ENCODE results near the gene PNMA6A.

DNA sequence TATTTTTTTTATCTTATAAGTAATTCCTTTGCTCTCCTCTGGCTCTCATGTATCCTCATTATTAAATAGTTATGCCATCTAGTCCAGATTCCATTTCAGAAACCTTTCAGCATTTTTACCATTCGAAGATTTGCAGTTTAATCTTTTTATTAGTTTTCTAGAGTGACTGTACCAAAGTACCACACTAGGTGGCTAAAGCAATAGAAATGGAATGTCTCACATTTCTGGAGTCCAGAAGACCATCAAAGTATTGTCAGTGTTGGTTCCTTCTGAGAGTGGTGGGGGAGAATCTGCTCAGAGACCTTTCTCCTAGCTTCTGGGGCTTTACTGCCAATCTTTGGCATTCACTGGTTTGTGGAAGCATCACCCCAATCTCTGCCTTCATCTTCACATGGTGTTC lies 19.7 kb upstream of the PNMA6A start:
- TF ChIP-seq SMC3 (IDR thresholded peaks at IDR 0.05; ENCODE audit: low read depth, low read length) = no peak
- TF ChIP-seq, protein P1, sequence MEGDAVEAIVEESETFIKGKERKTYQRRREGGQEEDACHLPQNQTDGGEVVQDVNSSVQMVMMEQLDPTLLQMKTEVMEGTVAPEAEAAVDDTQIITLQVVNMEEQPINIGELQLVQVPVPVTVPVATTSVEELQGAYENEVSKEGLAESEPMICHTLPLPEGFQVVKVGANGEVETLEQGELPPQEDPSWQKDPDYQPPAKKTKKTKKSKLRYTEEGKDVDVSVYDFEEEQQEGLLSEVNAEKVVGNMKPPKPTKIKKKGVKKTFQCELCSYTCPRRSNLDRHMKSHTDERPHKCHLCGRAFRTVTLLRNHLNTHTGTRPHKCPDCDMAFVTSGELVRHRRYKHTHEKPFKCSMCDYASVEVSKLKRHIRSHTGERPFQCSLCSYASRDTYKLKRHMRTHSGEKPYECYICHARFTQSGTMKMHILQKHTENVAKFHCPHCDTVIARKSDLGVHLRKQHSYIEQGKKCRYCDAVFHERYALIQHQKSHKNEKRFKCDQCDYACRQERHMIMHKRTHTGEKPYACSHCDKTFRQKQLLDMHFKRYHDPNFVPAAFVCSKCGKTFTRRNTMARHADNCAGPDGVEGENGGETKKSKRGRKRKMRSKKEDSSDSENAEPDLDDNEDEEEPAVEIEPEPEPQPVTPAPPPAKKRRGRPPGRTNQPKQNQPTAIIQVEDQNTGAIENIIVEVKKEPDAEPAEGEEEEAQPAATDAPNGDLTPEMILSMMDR (conservative IDR thresholded peaks at IDR 0.05; ENCODE audit: low read depth, low read length) = no peak
- no peak for TF ChIP-seq POLR2A (IDR thresholded peaks at IDR 0.05; ENCODE audit: low read depth, low read length)
